NCI-H524 treated with DMSO at 0.1 percent for 48 hours (cell line): Measurements from ENCODE around the gene DPY19L2.
"Not testable (repeated sequence)": the region's sequence is repeated elsewhere in the genome, so short reads cannot be mapped to it uniquely, and the experiment has no call there.

Experiments used
- DNase-seq: peaks from one replicate; lab custom pipeline; 2025; lab: John Stamatoyannopoulos, UW

DPY19L2 gene

GRCh38 chr12:63663005-63663404, 5.3 kb downstream of the DPY19L2 start:
- not testable (repeated sequence) for DNase-seq

- not testable (repeated sequence) for DNase-seq
Observed at GRCh38 chr12:63658501-63658900, 9.8 kb downstream of the DPY19L2 start.

DNA sequence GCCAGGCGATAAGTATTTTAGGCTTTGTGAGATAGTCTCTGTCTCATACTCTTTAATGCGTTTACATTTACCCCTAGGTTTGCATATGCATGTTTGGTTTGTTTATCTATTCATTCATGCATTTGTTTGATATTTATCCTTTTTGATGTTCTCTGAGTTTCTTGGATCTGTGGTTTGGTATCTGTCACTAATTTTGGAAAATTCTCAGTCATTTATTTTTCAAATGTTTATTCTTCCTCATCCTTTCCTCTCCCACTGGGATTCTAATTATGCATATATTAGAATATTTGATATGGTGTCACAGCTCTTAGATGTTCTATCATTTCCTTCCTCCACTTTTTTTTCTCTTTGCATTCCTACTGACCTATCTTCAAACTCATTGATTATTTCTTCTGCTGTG, 11.9 kb downstream of the DPY19L2 start:
- DNase-seq, result not testable (repeated sequence)

GRCh38 chr12:63655543-63656257, 12.6 kb downstream of the DPY19L2 start:
- not testable (repeated sequence) for DNase-seq

- not testable (repeated sequence) for DNase-seq
Observed at GRCh38 chr12:63654481-63654880, 13.8 kb downstream of the DPY19L2 start.

DNA sequence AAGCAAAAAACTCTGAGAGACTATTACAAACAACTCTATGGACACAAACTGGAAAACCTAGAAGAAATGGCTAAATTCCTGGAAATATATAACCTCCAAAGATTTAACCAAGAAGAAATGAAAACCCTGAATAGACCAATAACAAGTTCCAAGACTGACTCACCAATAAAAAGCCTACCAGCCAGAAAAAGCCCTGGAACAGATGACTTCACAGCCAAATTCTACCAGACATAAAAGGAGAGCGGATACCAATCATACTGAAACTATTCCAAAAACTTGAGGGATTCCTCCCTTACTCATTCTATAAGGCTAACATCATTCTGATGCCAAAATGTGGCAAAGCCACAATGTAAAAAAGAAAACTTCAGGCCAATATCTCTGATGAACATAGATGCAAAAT, 18.8 kb downstream of the DPY19L2 start:
- DNase-seq, result not testable (repeated sequence)

GRCh38 chr12:63643381-63644140, 24.7 kb downstream of the DPY19L2 start:
- not testable (repeated sequence) for DNase-seq

GRCh38 chr12:63624258-63624657, 44.0 kb downstream of the DPY19L2 start:
- DNase-seq, result not testable (repeated sequence)

DNA sequence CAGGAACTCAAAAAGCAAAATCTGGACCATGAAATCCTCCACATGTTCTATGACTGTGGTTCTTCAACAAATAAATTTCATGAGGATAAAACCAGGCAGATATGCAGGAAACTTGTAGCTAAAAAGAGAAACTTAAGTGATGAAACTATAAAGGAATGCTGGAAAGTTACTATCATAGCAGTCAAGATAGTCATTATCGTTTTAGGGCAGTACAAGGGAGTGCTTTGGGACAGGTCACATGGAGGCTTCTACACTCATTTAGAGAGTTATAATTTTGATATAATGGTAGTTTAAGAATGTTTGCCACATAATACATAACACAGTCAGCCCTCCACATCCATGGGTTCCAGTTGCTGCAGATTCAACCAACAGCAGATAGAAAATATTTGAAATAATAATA, 52.7 kb downstream of the DPY19L2 start:
- not testable (repeated sequence) for DNase-seq

- not testable (repeated sequence) for DNase-seq
Observed at GRCh38 chr12:63611285-63611684, 57.0 kb downstream of the DPY19L2 start.

DNA sequence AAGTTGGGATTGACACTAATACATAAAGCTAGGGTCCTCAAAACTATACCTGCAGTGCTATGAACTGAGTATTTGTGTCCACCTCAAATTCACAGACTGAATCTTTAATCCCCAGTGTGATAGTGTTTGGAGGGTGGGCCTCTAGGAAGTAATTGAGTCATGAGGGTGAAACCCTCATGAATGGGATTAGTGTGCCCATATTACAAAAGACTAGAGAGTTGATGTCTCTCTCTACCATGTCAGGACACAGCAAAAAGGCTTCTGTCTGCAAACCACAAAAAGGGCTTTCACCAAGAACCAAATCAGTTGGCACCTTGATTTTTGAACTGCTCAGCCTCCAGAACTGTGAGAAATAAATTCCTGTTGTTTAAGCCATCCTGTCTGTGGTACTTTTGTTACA, 59.0 kb downstream of the DPY19L2 start:
- not testable (repeated sequence) for DNase-seq

DNA sequence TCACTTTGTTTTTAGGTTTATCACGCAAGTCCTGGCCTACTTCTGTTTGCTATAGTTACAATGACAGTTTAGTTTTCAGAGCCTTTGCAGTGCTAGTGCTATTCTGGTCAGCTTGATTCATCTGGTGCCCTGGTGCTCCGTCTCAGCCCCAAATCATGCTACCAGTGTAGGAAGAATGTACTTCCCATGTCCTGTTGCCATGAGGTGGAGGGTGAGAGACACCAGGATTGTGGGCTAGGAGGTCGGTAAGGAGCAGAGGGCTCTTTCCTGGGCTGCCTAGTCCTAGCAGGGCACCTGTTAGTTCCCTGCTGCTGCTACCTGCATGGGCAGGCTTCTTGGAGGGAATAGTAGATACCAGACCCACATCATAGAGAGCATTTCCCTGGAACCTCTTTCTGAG, 63.3 kb downstream of the DPY19L2 start:
- DNase-seq, result not testable (repeated sequence)

DNA sequence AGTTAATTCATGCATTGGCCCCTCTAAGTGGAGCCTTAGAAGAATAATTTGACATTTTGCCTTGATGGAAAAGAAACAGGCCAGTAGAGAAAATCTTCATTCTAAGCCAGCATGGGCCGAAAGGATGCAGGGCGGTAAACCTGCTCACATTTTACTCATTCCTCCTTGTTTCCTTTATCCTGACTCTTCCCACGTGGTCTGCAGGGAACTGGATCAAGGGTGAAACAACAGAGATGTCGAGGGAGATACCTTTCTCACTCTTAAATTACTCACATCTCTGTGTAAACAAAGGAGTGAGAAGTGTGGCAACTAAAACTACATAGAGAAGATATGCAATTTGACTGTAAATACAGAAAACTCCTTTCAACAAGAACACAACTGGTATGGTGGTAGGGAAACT, 73.5 kb downstream of the DPY19L2 start:
- DNase-seq, result not testable (repeated sequence)

GRCh38 chr12:63584426-63584825, 83.9 kb downstream of the DPY19L2 start:
- DNase-seq, result not testable (repeated sequence)

GRCh38 chr12:63583289-63583688, 85.0 kb downstream of the DPY19L2 start:
- not testable (repeated sequence) for DNase-seq

DNA sequence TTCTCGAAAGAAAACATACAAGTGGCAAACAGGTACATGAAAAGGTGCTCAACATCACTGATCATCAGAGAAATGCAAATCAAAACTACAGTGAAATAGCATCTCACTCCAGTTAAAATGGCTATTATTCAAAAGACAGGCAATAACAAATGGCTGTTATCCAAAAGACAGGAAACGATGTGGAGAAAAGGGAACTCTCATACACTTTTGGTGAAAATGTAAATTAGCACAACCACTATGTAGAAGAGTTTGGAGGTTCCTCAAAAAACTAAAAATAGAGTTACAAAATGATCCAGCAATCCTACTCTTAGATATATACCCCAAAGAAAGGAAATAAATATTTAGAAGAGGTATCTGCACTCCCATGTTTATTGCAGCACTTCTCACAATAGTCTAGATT, 90.7 kb downstream of the DPY19L2 start:
- not testable (repeated sequence) for DNase-seq

DNA sequence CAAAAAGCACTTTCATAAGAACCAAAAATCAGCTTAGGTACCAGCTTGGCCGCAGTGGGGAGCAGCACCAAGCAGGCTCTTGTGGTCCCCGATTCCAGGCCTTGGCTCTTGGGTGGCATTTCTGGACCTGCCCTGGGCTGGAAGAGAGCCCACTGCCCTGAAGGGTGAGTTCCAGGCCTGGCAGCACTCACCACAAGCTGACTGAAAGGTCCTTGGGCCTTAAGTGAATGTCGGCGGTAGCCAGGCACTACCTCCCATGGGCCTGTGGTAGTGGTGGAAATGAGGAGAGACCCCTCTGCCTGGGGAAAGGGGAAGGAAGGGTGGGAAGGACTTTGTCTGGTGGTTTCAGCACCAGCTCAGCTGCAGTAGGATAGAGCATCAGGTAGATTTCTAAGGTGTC, 96.3 kb downstream of the DPY19L2 start:
- DNase-seq, result not testable (repeated sequence)

GRCh38 chr12:63558445-63558844, 109.8 kb downstream of the DPY19L2 start:
- DNase-seq, result not testable (repeated sequence)

GRCh38 chr12:63551397-63551796, 116.9 kb downstream of the DPY19L2 start:
- not testable (repeated sequence) for DNase-seq

- DNase-seq, result not testable (repeated sequence)
Observed at GRCh38 chr12:63549034-63549433, 119.3 kb downstream of the DPY19L2 start.

DNA sequence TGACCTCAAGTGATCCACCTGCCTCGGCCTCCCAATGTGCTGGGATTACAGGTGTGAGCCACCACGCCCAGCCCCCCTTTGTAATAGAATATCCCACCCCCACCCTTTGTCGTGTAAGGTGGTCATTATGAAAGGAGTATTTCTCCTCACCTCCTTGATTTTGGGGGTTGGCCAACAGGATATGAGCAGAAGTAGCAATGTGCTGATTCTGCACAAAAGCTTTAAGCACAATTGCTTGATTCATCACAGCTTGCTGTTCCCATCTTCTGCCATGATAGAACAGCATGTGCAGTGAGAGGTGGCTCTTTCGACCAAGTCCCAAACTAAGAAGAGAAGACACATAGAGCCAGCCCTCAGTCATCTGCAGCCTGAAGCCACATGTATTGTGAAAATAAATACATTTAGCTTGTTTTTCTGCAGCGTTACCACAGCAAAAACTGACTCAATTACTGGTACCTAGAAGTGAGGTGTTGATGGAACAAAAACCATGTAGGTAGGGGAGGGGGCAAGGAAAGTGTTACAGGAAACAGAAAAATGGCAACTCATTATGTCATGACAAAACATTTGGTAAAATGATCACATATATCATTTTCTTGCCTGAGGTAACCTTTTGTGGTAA, 122.9 kb downstream of the DPY19L2 start:
- not testable (repeated sequence) for DNase-seq

DNA sequence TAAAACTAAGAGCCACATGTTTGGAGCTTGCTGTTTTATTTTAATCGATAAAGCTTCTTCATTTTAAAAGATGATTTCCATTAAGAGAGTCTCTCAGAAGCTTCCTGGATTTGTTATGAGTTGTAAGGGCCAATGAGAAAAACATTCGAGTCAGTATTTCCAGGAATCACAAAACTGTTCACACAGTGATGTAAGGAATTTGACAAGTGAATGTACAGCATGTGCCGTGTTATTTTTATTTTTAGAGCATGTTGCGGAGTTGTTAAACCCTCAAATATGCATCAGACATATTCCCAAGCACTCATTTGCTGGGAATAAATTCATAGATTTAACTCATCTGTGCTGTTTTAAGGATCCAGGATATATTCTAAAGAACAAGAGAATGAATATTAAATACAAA, 129.6 kb downstream of the DPY19L2 start:
- DNase-seq, result not testable (repeated sequence)

- not testable (repeated sequence) for DNase-seq
Observed at GRCh38 chr12:63537838-63538237, 130.5 kb downstream of the DPY19L2 start.
